ENCODE results near the gene ARSD. TPM values are rescaled to one million over a fixed set of nuclear protein-coding genes. Genes with fewer than 3 reads are reported as not detected.
"Not testable (repeated sequence)": the region's sequence is repeated elsewhere in the genome, so short reads cannot be mapped to it uniquely, and the experiment has no call there.

Gene ARSD, protein sequence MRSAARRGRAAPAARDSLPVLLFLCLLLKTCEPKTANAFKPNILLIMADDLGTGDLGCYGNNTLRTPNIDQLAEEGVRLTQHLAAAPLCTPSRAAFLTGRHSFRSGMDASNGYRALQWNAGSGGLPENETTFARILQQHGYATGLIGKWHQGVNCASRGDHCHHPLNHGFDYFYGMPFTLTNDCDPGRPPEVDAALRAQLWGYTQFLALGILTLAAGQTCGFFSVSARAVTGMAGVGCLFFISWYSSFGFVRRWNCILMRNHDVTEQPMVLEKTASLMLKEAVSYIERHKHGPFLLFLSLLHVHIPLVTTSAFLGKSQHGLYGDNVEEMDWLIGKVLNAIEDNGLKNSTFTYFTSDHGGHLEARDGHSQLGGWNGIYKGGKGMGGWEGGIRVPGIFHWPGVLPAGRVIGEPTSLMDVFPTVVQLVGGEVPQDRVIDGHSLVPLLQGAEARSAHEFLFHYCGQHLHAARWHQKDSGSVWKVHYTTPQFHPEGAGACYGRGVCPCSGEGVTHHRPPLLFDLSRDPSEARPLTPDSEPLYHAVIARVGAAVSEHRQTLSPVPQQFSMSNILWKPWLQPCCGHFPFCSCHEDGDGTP
- 10 to 100 TPM; 11.7 to 15.7 TPM for total RNA-seq
- long read RNA-seq, donor 1, full-length matches to known transcripts: 4 of 7 reads
- long read RNA-seq, donor 1, partial matches to known transcripts: 1 of 7 reads
- long read RNA-seq, donor 1, other reads (novel, unspliced or antisense): 2 of 7 reads
- long read RNA-seq, donor 2, full-length matches to known transcripts: 29 of 45 reads
- long read RNA-seq, donor 2, partial matches to known transcripts: 3 of 45 reads
- long read RNA-seq, donor 2, other reads (novel, unspliced or antisense): 13 of 45 reads

DNA sequence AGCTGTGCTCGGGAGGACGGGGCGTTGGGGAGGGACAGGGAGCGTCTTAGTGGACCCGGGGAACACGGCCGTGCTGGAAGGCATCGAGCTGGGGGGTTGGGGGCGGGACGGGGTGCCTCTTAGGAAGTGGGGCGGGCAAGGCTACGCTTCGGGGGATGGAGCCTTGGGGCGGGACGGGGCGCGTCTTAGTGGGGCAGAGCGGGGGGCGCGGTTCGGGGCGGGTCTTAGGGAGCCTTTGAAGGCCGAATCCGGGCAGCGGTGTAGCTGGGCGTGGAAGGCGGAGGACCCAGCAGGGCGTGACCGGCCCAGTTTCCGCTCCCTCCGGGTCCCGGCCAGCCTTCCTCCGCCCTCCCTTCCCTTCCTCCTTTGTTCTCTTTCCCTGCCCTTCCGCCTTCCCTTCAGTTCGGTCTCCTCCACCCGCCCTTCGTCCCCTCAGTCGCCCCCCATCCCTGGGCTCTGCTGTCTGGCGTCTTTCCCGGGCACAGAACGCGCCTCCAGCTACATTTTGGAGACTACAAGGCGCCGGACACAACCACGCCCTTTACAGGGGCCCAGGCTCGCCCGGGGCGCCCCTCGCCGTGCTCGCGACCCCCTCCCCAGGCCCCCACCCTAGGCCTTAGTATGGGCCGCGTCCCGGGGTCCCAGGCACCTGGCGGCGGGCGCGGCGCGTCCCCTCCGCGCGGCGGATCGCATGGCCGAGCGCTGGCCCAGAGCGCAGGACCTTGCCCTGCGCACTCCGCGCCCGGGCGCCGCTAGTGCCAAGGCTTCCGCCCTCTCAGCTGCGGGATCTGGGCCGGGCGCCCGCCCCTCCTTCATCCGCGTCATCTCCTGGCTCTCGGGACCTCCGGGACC lies at the start of gene ARSD:
TSS of gene ARSD (minus strand) at position 757 of the 852 bp plus-strand sequence. CDS start at position 693, 64 bp downstream.
- DNase-seq (ENCODE audit: low spot score): peak; percentile 98
- intact Hi-C loops (cut with DNase I): no loop called here

DNA sequence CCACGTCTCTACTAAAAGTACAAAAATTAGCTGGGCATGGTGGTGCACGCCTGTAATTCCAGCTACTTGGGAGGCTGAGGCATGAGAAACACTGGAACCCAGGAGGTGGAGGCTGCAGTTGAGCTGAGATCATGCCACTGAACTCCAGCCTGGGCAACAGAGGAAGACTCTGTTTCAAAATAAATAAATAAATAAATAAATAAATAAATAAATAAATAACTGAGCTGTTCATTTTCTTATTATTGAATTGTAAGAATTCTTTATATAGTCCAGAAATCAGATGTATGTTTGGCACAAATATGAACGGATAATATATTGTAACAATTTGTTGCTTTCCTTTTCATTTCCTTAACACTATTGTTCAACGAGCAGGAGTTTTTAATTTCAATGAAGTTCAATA lies 49.5 kb upstream of the ARSD start:
- intact Hi-C loops (cut with DNase I); DNase-seq (ENCODE audit: low spot score): not testable (repeated sequence)

DNA sequence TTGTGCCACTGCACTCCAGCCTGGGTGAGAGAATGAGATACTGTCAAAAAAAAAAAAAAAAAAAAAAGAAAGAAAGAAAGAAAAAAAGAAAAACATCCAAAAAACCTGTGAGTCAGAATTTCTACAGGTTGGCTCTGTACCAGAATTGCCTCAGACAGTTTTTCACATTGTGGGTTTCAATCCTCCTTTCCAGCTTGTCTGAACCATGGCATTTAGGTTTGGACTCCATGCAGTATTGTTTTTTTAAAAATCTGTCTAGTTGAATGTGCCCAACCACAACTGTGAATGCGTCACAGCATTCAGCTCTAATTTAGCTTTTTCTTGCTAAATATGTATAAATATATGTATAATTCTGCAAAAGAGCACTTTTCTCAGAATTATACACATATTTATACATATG lies 45.8 kb upstream of the ARSD start:
- intact Hi-C loops (cut with DNase I): no loop called here
- DNase-seq (ENCODE audit: low spot score): no peak

DNA sequence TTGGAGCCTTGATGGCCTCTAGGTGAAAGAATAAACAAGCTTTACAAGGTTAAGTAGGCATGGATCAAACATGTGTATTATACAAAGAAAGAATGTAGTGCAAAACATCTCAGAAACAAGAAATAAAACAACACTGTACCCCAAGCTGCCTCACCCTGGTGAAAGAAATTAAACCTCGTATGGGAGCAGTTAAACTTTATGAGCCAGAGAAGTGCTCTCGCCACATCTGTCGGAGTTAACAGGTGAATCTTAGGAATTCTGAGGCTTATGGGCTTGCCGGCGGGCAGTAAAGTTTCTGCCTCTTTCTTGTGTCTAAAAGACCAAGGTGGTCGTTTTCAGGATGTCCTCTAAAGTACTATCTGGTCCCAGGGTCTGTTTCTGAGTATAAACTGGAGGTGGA lies 43.3 kb upstream of the ARSD start:
- intact Hi-C loops (cut with DNase I): no loop called here
- DNase-seq (ENCODE audit: low spot score): no peak

DNA sequence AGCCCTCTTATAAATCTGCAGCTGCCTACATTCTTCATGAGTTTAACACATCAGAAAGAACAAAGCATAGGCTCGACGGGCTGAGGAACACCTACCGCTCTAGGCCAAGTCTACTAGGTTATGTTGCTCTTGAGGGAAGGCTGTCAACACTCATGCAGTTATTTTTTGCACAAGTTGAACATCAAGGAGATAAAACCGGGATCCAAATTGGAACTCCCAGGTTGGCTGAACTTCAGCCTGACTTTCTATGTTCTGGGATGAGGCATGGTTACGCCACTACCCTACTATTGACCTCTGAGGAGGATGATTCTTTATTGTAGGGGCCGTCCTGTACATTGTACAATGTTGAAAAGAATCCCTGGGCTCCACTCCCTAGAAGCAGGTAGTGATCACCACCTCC lies 39.9 kb upstream of the ARSD start:
- no peak for DNase-seq (ENCODE audit: low spot score)

DNA sequence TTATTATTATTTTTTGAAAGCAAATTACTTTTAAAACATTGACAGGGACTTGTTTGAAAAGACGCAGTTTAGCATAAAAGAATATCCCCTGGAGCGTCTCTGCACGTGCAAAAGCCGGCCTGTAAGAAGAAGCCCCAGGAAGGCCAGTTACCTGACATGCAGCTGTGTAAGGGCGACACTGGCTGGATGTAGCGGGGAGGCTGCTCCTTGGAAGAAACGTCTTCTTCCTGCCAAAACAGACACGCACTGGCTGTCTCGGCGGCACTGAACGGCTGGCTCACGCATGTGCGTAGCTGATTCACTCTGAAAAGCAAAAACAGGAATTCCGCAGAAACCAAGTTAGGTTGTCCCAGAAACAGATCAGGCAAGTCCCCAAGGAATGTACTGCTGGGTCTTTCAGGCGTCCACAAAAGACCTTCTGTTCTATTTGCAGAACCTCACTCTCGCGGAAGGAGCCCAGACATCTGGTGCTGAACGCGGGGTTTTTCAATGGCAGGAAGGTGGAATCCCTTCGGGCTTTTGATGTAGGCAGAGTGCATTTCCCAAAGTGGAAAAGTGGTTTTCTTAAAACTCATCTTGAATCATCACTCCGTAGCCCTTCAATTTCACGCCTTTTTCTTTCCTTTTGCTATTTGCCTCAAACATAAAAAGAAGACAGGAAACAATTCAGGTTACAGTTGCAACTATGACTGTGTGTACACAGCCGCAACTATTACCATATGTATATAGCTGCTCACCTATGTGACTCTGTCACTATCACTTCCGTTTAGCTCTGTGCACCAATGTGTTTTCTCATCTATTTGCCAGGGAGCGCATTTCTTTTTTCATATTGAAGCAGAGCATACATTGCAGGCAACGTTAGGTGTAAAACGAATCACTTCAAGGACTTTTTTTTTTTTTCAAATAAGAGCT lies 39.1 kb upstream of the ARSD start:
- intact Hi-C loops (cut with DNase I): no loop called here
- DNase-seq (ENCODE audit: low spot score): no peak

More for the DNA sequence above, 39.9 kb upstream of the ARSD start:
- intact Hi-C loops (cut with DNase I): no loop called here

DNA sequence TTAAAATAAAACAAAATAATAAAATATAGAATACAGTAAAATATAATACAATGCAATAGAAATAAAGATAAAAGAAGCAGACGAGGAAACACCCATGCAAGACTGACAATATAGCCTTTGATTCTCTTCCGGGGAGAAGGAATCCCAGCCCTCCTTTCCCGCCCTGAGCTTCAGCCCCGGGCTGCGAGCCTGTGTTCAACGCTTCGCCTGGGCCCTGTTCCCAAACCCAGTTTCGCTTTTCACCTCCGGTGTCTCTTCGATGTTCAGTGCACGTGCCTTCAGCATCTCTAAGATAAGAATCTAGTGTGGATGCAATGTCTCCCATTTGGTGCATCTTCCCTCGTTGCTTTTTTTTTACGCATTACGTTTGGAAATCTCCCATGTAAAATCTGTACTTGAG lies 38.4 kb upstream of the ARSD start:
- intact Hi-C loops (cut with DNase I): no loop called here
- DNase-seq (ENCODE audit: low spot score): no peak

DNA sequence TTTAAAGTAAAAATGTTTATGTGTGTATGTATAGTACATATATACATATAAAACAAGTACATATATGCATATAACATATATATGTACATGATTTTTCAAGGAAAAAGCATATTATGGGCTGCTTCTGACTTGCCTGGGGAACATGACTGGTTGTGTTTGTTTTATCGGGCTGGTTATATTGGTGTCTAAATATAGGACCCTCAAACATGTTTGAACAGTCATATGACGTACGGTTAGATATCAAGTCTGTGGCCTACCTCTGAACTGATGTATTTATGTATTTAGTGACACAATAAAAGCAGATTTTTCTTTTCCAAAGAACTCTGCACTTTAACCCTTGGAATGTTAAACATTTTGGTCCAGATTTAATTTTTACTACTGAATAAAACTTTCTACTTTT lies 37.9 kb upstream of the ARSD start:
- intact Hi-C loops (cut with DNase I): no loop called here
- DNase-seq (ENCODE audit: low spot score): no peak

DNA sequence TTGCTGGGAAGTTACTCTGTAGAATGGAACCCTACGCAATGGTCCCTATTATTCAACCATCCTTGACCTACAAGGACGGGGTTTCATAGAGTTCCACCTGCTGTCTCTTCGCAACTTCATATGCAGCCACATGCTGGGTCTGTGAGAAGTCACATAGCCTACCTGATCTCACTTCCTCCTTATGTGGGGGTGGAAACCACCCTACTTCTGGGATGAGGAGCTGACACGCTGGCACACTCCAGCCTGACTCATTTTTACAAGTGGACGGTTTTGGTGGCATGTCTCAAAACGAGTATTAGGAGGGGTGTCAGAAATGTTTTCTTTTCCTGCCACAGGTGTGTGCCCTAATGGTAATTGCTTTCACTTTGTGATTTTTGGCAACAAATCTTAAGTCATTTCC lies 36.8 kb upstream of the ARSD start:
- DNase-seq (ENCODE audit: low spot score): no peak
- intact Hi-C loops (cut with DNase I): no loop called here

DNA sequence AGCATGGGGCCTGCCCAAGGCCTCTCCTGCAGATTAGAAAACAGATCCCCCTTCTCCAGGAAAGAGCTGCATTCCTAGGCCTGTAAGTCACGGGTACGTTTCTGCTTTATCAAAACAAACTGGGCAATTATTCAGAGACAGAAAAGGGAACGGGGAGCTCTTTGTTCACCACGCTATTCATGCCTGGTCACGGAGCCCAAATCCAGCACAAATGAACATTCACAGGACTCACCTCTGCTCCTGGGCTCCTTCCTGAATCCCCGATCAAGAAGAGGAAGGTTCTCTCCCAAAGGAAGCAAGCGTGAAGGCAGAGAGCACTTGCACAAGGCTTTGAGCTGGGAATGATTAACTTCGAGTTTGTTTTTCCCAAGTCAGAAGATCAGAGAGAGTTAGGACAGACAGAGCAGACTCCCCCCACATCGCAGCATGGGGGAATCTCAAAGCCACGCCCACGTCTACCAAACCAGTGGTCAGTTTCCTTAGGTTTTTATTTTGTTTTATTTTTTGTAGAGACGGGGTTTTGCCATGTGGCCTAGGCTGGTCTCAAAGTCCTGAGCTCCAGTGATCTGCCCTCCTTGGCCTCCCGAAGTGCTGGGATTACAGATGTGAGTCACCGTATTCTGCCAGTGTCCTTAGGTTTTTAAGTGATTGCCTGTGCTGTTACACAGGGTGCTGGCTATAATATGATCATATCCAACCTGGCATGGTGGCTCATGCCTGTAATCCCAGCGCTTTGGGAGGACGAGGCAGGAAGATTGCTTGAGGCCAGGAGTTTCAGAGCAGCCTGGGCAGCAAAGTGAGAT lies 35.1 kb upstream of the ARSD start:
- intact Hi-C loops (cut with DNase I); DNase-seq (ENCODE audit: low spot score): not testable (repeated sequence)

DNA sequence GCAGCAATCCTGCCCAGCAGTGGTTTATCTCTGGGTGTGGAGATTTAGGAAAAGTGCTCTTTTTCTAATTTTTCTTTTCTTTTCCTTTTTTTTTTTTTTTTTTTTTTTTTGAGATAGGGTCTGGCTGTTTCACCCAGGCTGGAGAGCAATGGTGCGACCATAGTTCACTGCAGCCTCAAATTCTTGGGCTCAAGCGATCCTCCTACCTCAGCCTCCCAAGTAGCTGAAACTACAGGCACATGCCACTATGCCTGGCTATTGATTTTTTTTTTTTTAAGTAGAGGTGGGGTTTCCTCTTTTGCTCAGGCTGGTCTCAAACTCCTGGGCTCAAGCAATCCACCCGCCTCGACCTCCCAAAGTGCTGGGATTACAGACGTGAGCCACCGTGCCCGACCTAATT lies 34.3 kb upstream of the ARSD start:
- DNase-seq (ENCODE audit: low spot score); intact Hi-C loops (cut with DNase I): not testable (repeated sequence)

DNA sequence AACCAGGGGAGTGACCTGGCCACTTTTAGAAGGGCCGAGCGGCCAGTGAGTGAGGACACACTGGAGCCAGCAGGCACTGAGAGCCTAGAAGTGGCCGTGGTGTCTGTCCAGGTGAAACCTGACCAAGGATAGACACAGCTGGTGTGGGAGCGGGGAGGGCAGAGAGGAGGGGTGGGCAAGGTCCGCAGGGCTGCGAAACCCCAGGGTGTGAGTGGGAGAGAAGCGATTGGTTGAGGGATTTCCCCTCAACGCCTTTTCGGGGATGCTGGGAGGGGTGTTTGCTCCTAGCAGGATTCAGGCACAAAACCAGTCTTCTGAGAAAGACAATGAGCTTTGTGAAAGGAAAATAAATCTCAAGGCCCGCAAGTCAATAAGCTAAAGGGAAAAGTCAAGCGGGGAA lies 33.2 kb upstream of the ARSD start:
- DNase-seq (ENCODE audit: low spot score): no peak
- intact Hi-C loops (cut with DNase I): no loop called here

DNA sequence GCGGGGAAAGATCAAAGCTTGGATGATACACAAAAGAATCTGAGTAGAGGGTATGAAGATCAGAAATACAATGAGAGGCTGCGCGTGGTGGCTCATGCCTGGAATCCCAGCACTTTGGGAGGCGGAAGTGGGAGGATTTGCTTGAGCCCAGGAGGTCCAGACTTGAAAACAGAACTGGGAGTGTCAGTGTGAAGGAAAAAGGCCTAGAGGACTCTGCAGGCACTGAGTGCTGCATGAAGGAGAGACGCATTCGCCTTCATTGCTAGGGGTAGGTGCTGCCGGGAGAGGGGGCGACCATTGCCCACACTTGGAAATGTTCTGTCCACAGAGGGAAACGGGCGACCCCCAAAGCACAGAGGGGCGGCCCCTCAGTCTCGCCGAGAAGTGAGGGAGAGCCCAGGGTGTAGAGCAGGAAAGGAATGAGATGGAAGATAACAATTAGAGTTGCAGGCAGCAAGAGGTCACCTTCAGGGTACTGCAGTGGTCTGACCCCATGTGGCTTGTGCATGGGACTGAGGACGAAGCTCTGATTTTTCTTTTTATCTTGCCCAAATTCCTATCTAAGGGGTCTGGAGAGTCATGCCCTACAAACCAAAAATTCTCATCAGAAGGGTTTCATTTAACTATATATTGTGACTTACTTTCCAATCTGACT lies 31.8 kb upstream of the ARSD start:
- no peak for DNase-seq (ENCODE audit: low spot score)
- intact Hi-C loops (cut with DNase I): no loop called here

DNA sequence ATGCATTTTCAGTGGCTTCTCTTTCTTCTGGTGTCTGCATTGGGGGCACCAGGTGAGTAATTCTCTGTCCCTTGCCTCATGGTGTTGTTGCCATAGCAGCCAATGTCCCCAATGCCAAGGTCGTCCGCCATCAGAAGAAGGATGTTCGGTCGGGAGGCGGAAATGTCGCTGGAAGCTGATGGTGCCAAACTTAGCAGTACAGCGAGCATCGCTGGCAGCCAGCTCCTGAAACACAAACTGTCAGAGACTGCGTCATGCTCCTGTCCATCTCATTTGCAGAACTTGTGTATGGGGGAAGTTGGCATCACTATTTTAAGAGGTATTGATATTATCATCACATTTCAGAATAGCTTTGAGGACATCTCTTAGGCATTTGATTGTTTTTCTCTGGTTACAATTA lies 29.1 kb upstream of the ARSD start:
- DNase-seq (ENCODE audit: low spot score): no peak
- intact Hi-C loops (cut with DNase I): no loop called here

DNA sequence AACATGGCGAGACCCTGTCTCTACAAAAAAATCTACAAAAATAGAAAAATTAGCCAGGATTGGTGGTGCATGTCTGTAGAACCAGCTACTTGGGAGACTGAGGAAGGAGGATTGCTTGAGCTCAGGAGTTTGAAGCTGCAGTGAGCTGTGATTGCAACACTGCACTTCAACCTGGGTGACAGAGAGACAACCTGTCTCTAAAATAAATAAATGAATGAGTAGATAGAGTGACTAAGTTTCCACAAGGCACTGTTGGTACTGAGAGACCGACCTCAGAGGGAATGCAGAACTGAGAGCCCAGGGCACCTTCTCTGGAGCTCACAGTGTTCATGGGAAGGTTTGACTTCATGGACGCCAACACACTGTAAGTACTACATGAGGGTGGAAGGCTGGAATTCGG lies 26.7 kb upstream of the ARSD start:
- no peak for DNase-seq (ENCODE audit: low spot score)
- intact Hi-C loops (cut with DNase I): no loop called here

DNA sequence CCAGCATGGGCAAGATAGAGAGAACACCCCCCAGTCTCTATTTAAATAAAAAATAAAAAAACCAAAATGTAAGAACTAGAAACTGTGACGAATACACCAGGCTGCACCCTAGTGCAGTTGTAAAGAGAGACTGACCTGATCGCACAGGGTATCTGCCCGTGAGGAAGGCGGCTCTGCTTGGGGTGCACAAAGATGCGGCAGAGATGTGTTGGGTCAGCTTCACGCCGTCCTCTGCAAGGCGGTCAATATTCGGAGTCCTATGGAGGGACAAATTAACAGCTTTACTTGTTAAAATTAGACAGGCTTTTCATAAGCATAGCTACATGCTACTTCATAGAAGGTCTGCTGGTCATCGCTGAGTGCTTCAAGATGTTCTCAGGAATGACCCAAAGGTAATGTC lies 26.1 kb upstream of the ARSD start:
- intact Hi-C loops (cut with DNase I): no loop called here

DNA sequence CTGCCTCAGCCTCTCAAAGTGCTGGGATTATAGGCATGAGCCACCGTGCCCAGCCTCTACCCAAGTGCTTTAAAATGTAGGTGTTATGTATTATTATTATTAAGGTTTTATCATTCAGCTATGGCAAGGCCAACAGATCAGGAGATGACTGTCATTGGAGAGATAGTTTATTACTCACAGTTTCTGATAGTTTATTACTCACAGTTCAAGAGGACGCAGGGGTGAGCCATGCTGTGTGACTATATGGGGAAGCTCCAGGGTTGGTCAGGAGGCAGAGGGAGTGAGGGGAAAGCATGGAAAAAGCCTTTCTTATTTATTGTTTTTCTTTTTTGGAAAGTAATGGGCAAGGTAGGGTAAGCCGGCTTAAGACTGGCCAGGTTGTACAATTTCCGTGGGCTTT lies 25.4 kb upstream of the ARSD start:
- DNase-seq (ENCODE audit: low spot score): no peak
- intact Hi-C loops (cut with DNase I): no loop called here

More for the DNA sequence above, 26.1 kb upstream of the ARSD start:
- no peak for DNase-seq (ENCODE audit: low spot score)

Measured in posterior vena cava (tissue), 2 donors.